ENCODE measurements around the gene STK32B.

DNA sequence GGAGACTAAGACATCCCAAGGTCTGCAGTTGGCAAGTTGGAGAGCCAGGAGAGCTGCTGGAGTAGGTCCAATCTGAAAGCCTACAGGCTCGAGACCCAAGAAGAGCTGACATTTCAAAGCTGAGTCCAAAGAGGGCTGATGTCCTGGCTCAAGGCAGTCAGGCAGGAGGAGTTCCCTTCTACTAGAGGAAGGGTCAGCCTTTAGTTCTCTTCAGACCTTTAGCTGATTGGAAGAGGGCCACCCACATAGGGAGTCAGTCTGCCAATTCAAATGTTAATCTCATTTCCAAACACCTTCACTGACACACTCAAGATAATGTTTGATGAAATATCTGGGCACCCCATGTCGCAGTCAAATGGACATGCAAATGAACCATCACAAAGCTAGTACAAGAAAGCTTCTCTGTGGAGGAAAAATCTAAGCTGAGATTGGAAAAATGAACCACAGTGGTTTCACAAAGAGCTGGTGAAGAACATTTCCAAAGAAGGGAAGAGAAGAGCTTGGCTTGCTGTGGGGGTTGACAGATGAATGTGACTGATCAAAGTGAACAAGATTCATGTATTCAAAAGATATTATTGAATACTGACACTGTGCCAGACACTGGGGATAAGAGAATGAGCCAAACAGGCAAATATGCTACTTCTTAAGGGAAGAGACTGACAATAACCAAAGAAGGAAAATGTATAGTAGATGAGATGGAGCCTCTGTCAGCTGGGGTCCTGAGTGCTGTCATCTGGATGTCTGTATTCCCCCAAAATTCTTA lies 61.2 kb downstream of the STK32B start:
- TF ChIP-seq, protein P1, sequence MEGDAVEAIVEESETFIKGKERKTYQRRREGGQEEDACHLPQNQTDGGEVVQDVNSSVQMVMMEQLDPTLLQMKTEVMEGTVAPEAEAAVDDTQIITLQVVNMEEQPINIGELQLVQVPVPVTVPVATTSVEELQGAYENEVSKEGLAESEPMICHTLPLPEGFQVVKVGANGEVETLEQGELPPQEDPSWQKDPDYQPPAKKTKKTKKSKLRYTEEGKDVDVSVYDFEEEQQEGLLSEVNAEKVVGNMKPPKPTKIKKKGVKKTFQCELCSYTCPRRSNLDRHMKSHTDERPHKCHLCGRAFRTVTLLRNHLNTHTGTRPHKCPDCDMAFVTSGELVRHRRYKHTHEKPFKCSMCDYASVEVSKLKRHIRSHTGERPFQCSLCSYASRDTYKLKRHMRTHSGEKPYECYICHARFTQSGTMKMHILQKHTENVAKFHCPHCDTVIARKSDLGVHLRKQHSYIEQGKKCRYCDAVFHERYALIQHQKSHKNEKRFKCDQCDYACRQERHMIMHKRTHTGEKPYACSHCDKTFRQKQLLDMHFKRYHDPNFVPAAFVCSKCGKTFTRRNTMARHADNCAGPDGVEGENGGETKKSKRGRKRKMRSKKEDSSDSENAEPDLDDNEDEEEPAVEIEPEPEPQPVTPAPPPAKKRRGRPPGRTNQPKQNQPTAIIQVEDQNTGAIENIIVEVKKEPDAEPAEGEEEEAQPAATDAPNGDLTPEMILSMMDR (IDR thresholded peaks at IDR 0.05), result no peak
- TF ChIP-seq POLR2A (IDR thresholded peaks at IDR 0.05), result no peak
